Activated naive CD8-positive, alpha-beta T cell treated with anti-CD3 and anti-CD28 coated beads, Interleukin-2, amount 10 ng/mL, durations not matched to agents 7 days and 5 days (primary cell): ENCODE data around the gene LYSET. TPM values are rescaled to one million over a fixed set of nuclear protein-coding genes. Genes with fewer than 3 reads are reported as not detected.
"Not testable (repeated sequence)": the region's sequence is repeated elsewhere in the genome, so short reads cannot be mapped to it uniquely, and the experiment has no call there.

ENCODE experiments used
- ATAC-seq: fragments of 150-1000 bp; cut with Tn5 transposase; one replicate; pipeline ENCODE4 v1.10.0; 2021; ENCODE audit warnings: low read depth, moderate library complexity
- POLR2A ChIA-PET: fragments of 350-600 bp; sonication (Branson Sonifier 250); formaldehyde crosslinking; loops from one replicate; lab custom pipeline; 2021; ENCODE audit warnings: antibody characterized with exemption; lab: Charles Lee
- DNase-seq: peaks from one replicate; pipeline ENCODE4 v3.0.0; 2021
- H3K27ac Mint-ChIP-seq: one replicate; pipeline ENCODE4 v1.8.0; 2022; ENCODE audit warnings: mild to moderate bottlenecking, mixed read lengths
- H3K27me3 Mint-ChIP-seq: one replicate; pipeline ENCODE4 v1.8.0; 2022; ENCODE audit warnings: mild to moderate bottlenecking, moderate library complexity, mixed read lengths
- H3K36me3 Mint-ChIP-seq: one replicate; pipeline ENCODE4 v1.8.0; 2021; ENCODE audit warnings: mild to moderate bottlenecking, mixed read lengths
- H3K4me1 Mint-ChIP-seq: one replicate; pipeline ENCODE4 v1.8.0; 2021; ENCODE audit warnings: mixed read lengths
- H3K4me3 Mint-ChIP-seq: one replicate; pipeline ENCODE4 v1.8.0; 2022; ENCODE audit warnings: mild to moderate bottlenecking, moderate library complexity, mixed read lengths
- H3K9me3 Mint-ChIP-seq: one replicate; pipeline ENCODE4 v1.8.0; 2021; ENCODE audit warnings: mixed read lengths
- total RNA-seq, 2 experiments: library from RNA; stranded (reverse); gene quantifications; one replicate each; pipeline ENCODE4 v1.2.3, GENCODE V29; 2021

The LYSET gene
- total RNA-seq, 2 experiments from 2014 or later = 11.9 to 12.7 TPM

- H3K27ac Mint-ChIP-seq = no peak overlapping the region
- H3K9me3 Mint-ChIP-seq = no peaks in the 10 kb centered on the region
- POLR2A ChIA-PET = interaction anchor here (0.7 kb wide), 2 partner anchors 112 to 169 kb away, joined by 3 read pairs; no protein-coding TSS in a partner anchor
- no peaks in the 10 kb centered on the region for H3K27me3 Mint-ChIP-seq
- H3K36me3 Mint-ChIP-seq = peaks cover 33% of the 10 kb centered on the region
- peaks cover 8% of the 10 kb centered on the region for H3K4me1 Mint-ChIP-seq
- H3K4me3 Mint-ChIP-seq = no peak overlapping the region
- ATAC-seq = peak; percentile 82
- DNase-seq = no peak
These were observed 34.1 kb downstream of the LYSET start for GRCh38 chr14:93219103-93219726.

GRCh38 chr14:93220509-93220908 lies 35.4 kb downstream of the LYSET start:
- no peak for ATAC-seq
- no peaks in the 10 kb centered on the region for H3K27me3 Mint-ChIP-seq
- POLR2A ChIA-PET = interaction anchor here (1.9 kb wide), 1 partner anchor 14 kb away, joined by 5 read pairs; the partner anchor contains the start of genes GON7 and UBR7
- H3K4me1 Mint-ChIP-seq = peaks cover 8% of the 10 kb centered on the region
- no peak overlapping the region for H3K4me3 Mint-ChIP-seq
- H3K9me3 Mint-ChIP-seq = no peaks in the 10 kb centered on the region
- H3K36me3 Mint-ChIP-seq = peaks cover 35% of the 10 kb centered on the region
- H3K27ac Mint-ChIP-seq = no peak overlapping the region
- no peak for DNase-seq

- Mint-ChIP-seq H3K27ac (no peak overlapping the region), H3K27me3 (no peaks in the 10 kb centered on the region), H3K36me3 (peaks cover 37% of the 10 kb centered on the region), H3K9me3 (no peaks in the 10 kb centered on the region), H3K4me3 (no peak overlapping the region), H3K4me1 (peaks cover 8% of the 10 kb centered on the region)
- POLR2A ChIA-PET = no interaction called here
- no peak for ATAC-seq
- DNase-seq = no peak
These were observed 38.4 kb downstream of the LYSET start for GRCh38 chr14:93223565-93223964.

GRCh38 chr14:93228550-93228949 lies 43.4 kb downstream of the LYSET start:
- Mint-ChIP-seq H3K9me3 (no peaks in the 10 kb centered on the region), H3K4me3 (no peak overlapping the region), H3K4me1 (peaks cover 5% of the 10 kb centered on the region), H3K36me3 (peaks cover 20% of the 10 kb centered on the region), H3K27me3 (peaks cover 13% of the 10 kb centered on the region), H3K27ac (no peak overlapping the region)
- ATAC-seq (no peak), DNase-seq (no peak)
- POLR2A ChIA-PET = no interaction called here

- H3K4me3 Mint-ChIP-seq = peak overlapping the region; percentile 67
- H3K4me1 Mint-ChIP-seq = peaks cover 5% of the 10 kb centered on the region
- H3K27ac Mint-ChIP-seq = no peak overlapping the region
- ATAC-seq (no peak), DNase-seq (no peak)
- no peaks in the 10 kb centered on the region for H3K9me3 Mint-ChIP-seq
- POLR2A ChIA-PET = interaction anchor here (1.6 kb wide), 1 partner anchor 101 kb away, joined by 3 read pairs; no protein-coding TSS in a partner anchor
- peaks cover 14% of the 10 kb centered on the region for H3K36me3 Mint-ChIP-seq
- peaks cover 23% of the 10 kb centered on the region for H3K27me3 Mint-ChIP-seq
These were observed 45.4 kb downstream of the LYSET start for GRCh38 chr14:93230539-93230938.

- H3K4me3 Mint-ChIP-seq = peak overlapping the region; percentile 67
- H3K27me3 Mint-ChIP-seq = peaks cover 23% of the 10 kb centered on the region
- POLR2A ChIA-PET = interaction anchor here (1.6 kb wide), 1 partner anchor 100 kb away, joined by 3 read pairs; no protein-coding TSS in a partner anchor
- H3K27ac Mint-ChIP-seq = no peak overlapping the region
- DNase-seq = no peak
- ATAC-seq = peak; percentile 65
- H3K4me1 Mint-ChIP-seq = peaks cover 5% of the 10 kb centered on the region
- H3K9me3 Mint-ChIP-seq = no peaks in the 10 kb centered on the region
- peaks cover 7% of the 10 kb centered on the region for H3K36me3 Mint-ChIP-seq
These were observed 46.2 kb downstream of the LYSET start for GRCh38 chr14:93231129-93231979.

GRCh38 chr14:93232159-93232558 lies 47.0 kb downstream of the LYSET start:
- no peak for ATAC-seq
- DNase-seq = no peak
- peaks cover 5% of the 10 kb centered on the region for H3K4me1 Mint-ChIP-seq
- H3K36me3 Mint-ChIP-seq = peaks cover 3% of the 10 kb centered on the region
- H3K27me3 Mint-ChIP-seq = peaks cover 23% of the 10 kb centered on the region
- H3K4me3 Mint-ChIP-seq = peak overlapping the region; percentile 67
- POLR2A ChIA-PET = no interaction called here
- H3K9me3 Mint-ChIP-seq = no peaks in the 10 kb centered on the region
- no peak overlapping the region for H3K27ac Mint-ChIP-seq

- H3K4me1 Mint-ChIP-seq, H3K4me3 Mint-ChIP-seq, H3K36me3 Mint-ChIP-seq, DNase-seq, H3K9me3 Mint-ChIP-seq, H3K27ac Mint-ChIP-seq, ATAC-seq: not testable (repeated sequence)
- peaks cover 23% of the 10 kb centered on the region for H3K27me3 Mint-ChIP-seq
- POLR2A ChIA-PET = interaction anchor here (0.7 kb wide), 1 partner anchor 12 kb away, joined by 3 read pairs; no protein-coding TSS in a partner anchor
These were observed 48.0 kb downstream of the LYSET start for GRCh38 chr14:93233078-93233477.

GRCh38 chr14:93234798-93235197 lies 49.7 kb downstream of the LYSET start:
- DNase-seq (no peak), ATAC-seq (no peak)
- H3K27me3 Mint-ChIP-seq = peaks cover 23% of the 10 kb centered on the region
- POLR2A ChIA-PET = no interaction called here
- no peaks in the 10 kb centered on the region for H3K9me3 Mint-ChIP-seq
- no peak overlapping the region for H3K27ac Mint-ChIP-seq
- H3K4me1 Mint-ChIP-seq = peaks cover 5% of the 10 kb centered on the region
- H3K4me3 Mint-ChIP-seq = no peak overlapping the region
- H3K36me3 Mint-ChIP-seq = no peaks in the 10 kb centered on the region

Other genes with a start within 250 kb of the LYSET start
- 10 to 100 TPM; 89.5 to 94.1 TPM for gene ITPK1, start 69.4 kb upstream of the LYSET start, total RNA-seq
- gene MOAP1, start 420 bp upstream of the LYSET start, total RNA-seq = 10 to 100 TPM; 31.6 TPM
- 10 to 100 TPM; 17.3 to 17.7 TPM for gene GON7, start 21.7 kb downstream of the LYSET start, total RNA-seq
- 10 to 100 TPM; 36.7 to 38.5 TPM for gene UBR7, start 21.9 kb downstream of the LYSET start, total RNA-seq
- 10 to 100 TPM; 22.3 to 24.8 TPM for gene BTBD7, start 147.7 kb downstream of the LYSET start, total RNA-seq
- gene COX8C, start 161.9 kb downstream of the LYSET start, total RNA-seq = not detected
- not detected for gene UNC79, start 245.6 kb downstream of the LYSET start, total RNA-seq